ENCODE results near the gene PTPRE.

The PTPRE gene

DNA sequence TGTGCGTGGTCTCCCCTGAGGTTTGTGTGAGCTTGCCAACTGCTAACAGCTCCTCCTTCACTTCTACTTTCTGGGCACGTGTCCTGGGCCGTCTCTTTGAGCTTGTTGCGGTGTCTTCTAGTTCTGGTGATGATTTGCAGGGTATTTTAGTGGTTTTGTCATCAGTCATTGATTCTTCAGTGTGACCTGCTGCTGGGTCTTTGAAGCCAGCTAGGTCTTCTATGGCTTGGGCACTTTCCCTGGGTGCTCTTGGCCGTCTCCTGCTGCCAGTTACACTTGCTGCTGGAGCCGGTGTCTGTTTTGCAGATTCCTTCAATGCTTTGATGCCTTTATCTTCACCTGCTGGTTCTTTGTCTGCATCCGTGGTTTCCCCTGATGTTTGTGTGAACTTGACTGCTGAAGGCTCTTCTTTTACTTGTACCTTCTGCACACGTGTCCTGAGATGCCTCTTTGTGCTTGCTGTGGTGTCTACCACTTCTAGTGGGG lies 196.4 kb downstream of the PTPRE start:
- no peak for DNase-seq

DNA sequence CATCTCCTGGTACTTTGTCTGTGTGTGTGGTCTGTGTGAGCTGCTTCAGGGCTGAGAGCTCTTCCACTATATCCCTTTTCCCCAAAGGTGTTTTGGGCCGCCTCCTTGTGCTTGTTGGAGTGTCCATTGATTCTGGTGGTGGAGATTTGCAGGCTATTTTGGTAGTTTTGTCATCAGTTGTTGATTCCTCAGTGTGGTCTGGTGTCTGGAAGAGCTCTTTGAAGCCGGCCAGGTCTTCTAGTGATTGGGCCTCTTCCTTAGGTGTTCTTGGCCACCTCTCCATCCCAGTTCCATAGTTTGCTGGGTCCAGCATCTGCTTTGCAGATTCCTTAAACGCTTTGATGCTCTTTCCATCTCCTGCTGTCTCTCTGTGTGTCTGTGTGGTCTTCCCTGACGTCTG lies 198.5 kb downstream of the PTPRE start:
- no peak for DNase-seq

DNA sequence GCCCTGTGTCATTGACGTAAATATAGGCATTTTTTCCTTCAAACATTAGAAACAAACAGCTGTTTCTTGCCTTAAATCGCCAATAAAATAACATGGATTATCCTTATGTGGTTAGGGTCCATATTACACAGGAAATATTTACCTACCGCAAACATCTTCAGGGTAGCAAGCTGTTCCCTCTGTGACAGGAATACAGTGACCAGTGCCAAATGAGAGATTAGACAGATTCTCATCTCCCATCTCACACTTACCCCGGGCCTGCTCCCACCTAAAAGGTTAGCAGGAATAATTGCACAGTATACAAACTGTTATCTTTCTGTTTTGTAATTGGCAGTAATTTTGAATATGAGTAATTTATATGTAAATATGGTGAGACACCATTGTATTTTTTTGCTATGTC lies 202.8 kb downstream of the PTPRE start:
- no peak for DNase-seq

DNA sequence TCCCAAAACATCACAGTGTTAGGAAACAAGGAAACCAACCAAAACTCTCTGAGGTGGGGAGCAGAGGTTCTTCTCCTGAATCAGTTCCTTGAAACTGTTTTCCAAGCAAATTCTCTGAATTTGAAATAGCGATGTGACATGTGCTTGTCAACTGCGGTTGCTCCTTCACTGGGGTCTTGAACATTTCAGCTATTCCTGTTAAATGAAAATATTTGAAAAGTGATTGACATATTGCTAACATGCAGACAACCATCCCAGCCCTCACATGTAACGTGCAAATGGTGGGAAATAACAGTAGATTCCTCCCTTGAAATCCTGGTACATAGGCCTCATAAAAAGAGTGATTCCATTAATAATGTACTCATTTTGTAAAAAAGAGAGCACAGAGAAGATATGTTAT lies 203.4 kb downstream of the PTPRE start:
- no peak for DNase-seq

DNA sequence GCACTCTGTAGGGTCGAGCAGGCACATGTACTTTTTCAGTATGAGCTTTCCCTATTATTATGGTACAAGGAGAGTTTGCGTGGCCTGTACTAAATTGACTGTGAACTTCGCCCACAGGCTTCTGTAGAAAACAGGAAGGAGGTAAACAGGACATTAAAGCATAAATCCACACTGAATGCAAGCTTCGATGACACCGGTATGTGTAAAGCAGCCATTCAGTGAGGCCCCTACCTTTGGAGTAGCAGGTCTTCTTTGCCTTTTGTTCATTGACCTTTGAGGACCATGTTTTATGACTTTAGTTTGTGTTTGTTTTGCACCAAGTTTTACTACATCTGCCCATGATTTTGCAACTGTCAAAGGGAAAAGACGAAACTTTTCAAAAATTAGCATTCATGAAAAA lies 204.8 kb downstream of the PTPRE start:
- DNase-seq = no peak

DNA sequence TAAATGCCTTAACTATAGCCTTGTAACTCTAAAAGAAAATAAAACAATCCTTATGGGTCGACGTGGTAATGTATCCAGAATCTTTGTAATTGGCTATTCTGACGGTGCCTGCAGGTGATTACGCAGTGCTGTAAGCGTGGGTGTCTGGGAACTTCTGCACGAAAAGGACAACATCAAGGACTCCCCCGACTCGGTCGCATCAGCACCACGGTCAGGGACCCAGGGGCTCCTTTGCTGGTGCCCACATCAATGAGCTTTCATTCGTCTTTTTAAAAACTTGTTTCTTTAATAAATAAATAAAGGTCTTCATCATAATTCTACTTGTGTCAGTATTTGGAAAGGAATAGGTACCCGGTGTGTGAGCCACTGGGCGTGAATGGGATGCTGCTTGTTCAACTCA lies 206.1 kb downstream of the PTPRE start:
- no peak for DNase-seq

DNA sequence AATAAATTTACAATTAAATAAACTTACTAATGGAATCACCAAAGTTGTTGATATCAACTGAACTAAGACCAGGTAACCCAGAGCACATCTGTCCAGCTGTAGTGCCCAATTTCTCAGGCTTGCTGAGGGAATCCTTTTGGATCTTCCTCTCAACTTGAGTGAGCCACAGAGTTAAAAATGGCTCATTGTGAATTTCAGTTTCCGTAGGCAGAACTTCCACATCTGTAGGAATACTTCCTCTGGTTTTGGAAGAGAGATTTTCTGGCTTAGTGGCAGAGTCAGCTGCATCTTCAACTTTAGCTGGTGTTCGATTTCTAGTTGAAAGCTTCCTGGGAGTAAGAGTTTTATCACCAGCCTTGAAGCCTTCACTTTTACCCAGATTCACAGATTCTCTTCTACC lies 208.0 kb downstream of the PTPRE start:
- peak; percentile 36 for DNase-seq

DNA sequence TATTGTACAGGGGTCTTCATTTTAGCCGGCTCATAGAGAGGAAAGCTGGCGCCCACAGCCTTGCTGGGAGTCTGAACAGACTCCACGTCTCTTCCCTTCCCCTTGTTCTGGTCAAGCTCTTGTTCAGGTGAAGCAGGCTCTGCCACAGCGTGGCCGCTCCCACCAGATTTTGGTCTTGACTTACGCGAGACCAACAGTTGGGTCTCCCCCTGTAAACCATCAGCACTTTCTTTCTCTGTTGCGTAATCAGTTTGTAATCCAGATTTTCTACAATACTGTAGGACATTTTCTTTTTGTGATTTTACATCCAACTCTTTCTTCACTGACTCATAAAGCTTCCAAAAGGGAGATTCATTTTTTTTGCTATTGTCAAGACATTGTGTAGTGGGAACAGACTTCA lies 208.5 kb downstream of the PTPRE start:
- DNase-seq = no peak

DNA sequence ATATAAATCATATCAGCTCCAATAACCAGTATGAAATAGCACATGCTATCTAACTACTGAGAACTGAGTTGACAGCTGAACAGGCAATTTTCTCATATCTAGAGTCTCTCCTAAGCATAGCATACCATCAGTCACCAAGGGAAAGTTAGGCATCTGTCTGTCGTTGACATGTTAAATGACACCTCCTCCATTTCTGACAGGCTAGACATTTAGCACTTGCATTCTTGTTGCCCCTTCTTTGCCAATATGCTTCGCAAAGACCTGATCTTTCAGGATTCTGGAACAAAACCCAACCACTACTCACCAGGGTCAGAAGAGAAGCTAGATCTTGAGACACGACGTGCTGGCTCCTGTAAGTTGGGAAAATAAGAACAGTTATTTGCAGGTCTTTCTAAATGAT lies 209.3 kb downstream of the PTPRE start:
- DNase-seq = no peak

DNA sequence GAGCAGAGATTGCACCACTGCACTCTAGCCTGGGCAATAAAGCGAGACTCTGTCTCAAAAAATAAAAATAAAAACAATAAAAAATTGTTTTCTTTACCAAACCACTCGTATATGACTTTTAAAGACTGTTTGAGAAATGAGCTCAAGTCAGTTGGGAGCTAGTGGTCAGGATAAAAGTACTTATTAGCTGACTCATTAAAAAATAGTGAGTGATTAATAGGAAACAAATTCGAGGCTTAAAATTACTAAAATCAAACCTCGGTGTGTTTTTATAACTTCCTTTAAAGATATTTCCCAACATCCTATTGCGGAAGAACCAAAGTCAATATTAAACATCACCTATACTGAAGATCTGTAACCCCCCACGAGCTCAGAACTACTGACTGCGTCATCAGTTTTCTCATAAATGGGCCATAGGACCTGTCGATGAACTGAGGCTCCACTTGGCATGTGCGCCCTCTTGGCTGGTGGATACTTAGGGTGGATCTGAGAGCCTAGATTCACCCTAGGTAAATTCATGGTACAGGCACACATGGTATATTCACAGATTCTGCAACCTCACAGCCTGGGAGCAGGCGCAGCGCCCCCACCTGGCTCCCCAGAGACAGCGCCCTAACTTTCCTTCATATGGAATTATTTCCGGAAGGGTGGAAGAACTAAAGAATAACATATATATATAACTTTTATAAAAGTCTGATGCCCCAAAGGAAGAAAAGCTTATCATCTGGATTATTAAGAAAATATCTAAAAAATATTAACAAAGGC lies 210.1 kb downstream of the PTPRE start:
- DNase-seq = no peak

DNA sequence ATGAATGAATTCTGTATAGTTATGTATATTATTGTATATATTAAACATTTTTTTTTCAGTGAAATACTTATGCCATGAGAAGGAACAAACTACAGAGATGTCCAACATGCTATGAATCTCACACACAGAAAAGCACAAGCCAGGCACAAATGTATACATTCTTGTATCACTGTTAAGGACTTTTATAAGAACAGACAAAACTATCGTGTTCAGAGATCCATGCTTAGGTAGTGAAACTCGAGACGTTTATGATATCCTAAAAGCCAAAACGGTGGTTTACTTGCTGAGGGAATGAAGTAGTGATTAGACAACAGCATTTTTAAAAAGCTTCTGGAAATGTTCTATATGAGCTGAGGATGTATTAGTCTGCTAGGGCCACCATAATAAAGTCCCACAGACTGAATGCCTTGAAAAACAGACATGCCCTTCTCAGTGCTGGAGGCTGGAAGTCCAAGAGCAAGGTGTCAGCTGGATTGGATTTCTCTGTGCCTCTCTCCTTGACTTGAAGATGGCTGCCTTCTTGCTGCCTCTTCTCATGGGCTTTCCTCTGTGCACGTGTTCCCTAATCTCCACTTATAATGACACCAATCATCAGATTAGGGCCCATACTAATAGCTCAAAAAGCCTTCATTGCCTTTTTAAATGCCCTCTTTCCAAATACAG lies 215.0 kb downstream of the PTPRE start:
- DNase-seq = no peak

DNA sequence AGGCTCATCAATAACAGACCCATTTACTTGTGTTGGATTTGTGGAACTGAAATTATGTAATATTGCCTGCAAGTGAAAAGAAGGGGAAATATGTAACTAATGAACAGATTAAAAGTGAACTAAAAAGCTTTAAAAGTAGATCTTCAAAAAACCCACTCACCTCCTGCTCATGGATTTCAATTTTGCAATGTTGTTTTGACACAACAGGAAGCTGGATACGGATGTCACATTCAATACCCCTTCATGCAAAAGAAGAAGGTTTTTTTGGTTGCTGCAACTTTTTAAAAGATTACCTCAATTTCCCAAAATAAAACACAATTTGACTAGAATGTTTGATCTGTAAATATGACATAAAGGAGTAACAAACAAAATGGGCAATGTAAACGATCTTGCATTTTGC lies 216.0 kb downstream of the PTPRE start:
- DNase-seq = peak; percentile 43

DNA sequence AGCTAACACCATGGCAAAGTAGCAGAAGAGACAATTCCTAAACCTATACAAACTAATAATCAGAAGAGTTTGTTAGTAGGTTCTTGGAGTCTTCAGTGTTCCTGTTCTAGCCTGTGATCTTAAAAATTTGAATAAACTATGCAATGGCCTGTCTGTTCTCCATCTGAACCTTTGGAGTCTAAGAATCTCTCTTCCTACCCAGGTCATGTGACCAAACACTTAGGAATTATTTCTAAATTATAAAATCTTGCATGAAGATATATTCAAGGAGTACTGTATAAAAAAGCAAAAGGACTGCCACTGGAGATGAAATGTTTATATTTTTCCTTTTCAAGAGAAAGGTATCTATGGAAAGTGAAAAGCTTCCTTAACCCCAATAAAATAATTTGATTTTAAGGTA lies 216.9 kb downstream of the PTPRE start:
- DNase-seq = no peak

DNA sequence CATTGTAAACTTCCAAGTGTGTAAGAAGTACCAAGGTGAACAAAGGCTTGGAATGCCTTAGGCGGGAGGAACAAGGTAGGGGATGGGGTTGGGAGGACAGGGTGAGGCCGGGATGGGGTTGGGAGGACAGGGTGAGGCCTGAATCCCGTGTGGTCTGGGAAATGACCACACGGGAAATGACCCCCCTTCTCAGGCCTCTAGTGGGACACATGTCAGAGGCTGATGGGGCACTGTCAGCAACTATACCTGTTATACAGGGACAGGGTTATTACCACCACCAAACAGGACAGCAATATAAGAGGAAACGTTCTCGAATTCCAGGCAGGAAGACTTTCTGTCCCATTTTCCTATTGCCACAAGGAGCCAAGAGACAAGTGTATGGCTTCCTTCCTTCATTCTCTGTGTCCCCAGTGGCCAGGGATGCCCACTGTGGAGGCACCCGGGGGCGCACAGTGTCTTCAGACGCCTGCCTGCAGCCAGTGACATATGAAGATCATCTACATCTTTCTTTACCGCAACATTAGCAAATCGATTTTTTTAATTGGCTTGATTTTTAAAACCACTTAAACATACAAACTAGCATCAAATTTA lies 218.0 kb downstream of the PTPRE start:
- DNase-seq = no peak

DNA sequence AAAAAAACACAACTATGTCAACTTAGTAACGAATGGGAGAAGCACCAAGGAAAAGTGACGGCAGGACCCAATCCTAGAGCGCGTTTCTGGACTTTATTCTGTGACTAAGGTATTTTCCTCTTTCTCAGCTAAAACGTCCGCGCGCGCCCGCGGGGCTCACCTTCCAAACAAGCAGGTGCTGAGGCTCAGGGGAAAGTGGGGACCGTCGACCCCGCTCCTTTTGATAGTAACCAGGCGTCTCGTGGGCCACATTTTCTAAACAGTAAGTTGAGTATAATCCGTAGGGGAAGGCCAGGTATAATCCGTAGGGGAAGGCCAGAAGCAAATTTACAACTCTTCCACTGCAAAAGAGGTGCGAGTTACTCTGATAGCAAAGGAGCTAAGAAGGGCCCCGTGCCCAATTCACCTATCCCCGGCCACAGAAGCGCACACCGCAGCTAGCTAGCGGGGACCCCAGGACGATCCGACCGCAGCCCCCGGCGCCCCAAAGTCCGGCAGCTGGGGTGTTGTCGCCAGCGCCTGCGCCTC lies 218.6 kb downstream of the PTPRE start:
- DNase-seq = no peak

DNA sequence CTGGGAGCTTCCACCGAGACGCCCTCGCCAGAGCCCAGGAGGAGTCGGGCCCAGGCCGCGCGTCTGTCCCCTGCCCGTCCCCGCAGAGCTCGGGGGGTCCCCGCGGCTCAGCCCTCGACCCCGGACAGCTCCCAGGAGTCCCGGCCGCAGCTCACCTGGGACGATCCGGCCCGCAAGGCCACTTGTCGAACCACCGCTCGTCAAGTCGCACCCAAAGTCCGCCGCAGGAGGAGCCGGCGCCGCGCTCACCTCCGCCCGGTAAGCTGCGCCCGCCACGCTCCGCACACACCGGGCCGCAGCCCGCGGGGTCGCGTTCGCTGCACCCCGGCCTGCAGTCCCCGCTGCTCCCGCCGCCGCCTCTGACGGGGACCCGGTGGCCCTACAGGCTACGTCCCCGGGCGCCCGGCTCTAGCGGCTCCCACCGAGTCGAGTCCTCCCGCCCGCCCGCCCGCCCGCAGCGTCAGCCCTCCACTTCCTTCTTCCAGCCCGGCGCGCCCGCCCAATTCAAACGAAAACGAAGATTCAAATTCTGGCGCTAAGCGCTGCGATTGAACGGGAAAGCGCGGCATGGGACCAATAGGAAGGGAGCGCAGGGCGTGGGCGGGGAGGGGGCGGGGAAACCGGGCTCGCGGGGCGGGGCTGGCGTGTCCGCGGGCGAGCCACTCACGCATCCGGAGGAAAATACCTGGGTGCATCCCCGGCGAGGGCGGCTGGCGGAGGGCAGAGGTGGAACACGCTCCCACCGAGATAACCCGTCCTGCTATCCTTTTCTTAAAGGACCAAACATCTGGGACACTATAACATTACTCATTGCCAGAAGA lies 219.3 kb downstream of the PTPRE start, which contains the start of gene MKI67:
MKI67 (minus strand) TSS at position 480 of the 821 bp plus-strand sequence. CDS start 756 bp downstream, outside the sequence.
- DNase-seq = peak; percentile 98

DNA sequence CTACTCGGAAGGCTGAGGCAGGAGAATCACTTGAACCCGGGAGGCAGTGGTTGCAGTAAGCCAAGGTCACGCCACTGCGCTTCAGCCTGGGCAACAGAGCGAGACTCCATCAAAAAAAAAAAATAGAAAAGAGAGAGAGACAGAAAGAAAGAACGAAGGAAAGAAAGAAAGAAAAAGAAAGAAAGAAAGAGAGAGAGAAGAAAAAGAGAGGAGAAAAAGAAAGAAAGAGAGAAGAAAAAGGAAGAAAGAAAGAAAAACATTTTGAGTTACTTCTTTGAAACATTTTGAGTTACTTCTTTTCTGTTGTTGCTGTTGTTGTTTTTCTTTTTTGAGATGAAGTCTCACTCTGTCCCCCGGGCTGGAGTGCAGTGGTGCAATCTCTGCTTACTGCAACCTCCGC lies 221.7 kb downstream of the PTPRE start:
- no peak for DNase-seq

DNA sequence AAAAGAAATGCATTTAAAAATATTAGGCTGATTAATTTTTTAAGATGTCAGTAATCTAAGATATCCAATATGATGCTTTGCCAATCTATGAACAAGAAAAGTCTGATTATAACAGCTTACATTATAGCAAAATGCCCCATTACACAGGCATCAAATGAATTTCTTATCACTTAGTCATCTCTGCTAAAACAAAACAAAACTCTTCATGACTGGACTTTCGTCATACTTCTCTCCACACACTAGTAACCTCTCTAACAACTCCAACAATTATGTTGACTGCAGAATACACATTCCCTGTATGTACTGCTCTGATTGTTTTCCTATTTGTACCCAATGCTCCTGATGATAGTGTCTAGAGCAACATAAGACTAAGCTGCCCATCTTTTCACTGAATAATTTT lies 223.1 kb downstream of the PTPRE start:
- DNase-seq = peak; percentile 19

Data from suppressor macrophage treated with lipopolysaccharide for 4 hours (primary cell).